G401.6 (cell line): ENCODE results near the gene IGSF21.
"Not testable (repeated sequence)": the region's sequence is repeated elsewhere in the genome, so short reads cannot be mapped to it uniquely, and the experiment has no call there.

ENCODE experiments used
- FAIRE-seq: peaks from 2 replicates; lab custom pipeline; 2012; peaks lifted over from hg19 to GRCh38; lab: Jason Lieb, UNC

IGSF21 gene

DNA sequence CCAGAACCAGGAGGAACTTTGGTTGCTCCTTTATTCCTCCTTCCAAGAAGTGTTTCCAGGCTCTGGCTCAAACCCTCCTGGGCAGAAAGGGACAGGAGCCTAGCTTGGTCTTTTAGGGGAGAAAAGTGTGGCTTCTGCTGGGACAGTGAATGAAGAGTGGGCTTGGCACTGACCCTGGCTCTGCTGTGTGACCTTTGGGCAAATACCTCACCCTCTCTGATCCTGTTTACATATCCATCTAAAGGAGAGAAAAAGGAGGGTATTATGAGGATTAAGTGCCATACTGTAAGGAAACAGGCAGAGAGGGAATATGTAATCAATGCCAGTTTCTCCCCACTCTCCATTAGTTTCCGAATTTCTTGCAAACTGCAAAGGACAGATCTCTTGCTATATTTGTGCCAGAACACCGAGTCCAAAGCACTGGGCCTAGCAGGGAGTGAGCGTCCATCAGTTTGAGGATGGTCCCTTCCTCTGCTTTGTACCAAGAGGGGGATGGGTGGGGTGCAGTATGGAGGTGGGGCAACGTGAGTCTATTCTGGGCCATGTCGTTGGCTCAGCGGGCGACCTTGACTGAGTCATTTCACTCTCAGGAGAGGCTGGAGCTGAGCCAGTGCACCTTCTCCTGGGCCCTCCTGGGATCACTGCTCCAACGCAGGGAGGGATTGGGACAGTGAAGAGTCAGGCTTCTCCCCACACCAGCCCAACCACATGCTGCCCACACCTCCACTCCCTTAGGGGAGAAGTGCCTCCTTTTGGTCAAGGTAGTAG is 38.4 kb downstream of the IGSF21 start:
- FAIRE-seq: no peak

DNA sequence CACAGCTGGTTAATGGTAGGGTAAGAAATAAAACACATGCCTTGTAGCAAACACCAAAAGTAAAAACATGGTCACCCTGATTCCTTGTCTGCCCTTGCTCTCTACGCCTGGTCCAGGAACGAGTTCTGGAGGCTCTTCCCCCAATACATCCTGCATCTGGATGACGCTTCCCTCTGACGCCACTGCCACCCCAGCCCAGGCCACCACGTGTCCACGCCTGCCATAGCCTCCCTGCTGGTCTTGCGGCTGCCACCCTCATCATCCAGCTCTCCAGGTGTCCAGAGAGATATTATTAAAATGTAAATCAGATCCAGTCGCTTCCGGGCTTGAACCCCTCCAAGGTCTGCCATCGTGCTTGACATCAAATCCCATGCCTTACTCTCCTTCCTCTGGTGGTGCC is 39.3 kb downstream of the IGSF21 start:
- no peak for FAIRE-seq

DNA sequence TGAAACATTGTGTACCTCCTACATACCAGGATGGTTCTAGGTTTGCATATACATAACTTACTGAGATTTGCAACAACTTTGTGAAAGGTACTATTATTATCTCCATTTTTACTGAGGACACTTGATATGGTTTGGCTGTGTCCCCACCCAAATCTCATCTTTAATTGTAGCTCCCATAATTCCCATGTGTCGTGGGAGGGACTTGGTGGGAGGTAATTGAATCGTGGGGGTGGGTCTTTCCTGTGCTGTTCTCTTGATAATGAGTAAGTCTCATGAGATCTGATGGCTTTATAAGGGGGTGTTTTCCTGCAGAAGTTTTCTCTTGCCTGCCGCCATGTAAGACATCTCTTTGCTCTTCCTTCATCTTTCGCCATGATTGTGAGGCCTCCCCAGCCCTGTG is 40.1 kb downstream of the IGSF21 start:
- no peak for FAIRE-seq

DNA sequence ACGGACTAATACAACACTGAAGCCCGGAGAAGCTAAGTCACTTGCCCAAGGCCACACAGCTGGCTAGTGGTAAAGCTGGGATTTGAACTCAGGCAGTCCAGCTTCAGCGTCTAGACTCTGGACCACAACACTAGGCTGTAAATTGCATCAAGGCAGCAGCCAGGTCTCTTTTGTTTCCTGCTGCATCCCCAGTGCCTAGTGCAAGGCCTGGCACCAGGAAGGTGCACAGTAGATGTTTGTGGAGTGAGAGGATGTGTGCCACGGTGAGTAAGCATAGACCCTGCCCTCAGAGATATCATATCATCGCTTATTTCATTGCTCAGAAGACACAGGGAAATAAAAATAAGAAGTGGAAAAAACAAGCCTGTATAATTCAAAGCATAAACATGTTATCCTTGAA is 40.9 kb downstream of the IGSF21 start:
- no peak for FAIRE-seq

GRCh38 chr1:18149027-18149641 is 41.5 kb downstream of the IGSF21 start:
- no peak for FAIRE-seq

- no peak for FAIRE-seq
Observed at GRCh38 chr1:18151436-18152122, 44.0 kb downstream of the IGSF21 start.

DNA sequence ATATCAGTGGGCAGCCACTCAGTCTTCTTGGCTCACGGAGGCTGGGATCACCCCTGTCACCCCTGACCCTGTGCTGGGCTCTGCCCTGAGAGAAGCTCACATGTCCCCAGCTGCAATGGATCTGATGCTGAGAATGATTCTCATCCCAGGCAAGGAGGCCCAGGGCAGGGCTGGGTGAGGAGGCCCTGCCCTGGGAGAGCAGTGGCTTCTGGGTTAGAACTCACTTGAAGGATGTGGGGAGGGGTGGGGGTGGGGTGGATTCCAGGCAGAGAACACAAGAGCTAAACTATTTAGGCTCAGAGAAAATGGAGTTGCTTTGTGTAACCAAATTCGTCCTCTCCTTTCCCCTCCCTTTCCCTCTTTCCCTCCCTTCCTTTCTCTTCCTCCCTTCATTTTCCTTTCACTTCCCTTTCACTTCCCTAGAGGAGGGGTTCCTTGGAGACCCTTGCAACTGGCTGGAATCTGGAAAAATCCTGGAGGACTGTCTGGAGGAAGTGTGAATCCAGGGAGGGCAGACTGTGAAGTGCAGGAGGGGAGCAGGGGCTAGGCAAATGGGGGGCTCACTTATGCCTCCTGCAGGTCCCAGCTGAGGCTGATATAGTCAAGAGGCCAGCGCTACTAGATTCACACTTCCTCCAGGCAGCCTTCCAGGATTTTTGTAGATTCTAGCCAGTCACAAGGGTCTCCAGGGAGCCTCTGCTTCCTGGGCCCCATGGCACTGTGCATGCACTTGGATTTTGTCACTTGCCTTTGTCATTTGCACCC is 47.0 kb downstream of the IGSF21 start:
- no peak for FAIRE-seq

DNA sequence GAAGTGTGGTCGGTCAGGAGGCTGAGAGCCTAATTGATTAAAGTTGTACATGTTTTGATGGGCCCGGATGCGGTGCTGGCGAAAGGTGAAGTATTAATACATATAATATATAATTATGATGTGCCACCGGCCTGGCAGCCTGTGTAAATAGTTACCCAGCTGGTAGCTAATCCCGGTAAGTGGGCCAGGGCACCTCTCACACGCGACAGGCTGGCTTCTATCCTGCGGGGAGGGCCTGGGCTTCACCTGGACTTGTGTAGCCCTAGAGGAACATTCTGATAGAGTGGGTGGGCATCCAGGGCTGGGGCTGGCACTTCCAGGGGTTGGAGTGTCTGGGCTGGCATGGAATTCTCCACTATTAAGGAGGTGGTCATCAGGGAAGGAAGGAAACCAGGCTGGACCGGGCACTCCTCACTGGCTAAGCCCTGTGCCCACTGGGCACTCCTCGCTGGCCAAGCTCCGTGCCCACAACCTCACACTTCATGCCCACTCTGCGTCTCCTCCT is 48.3 kb downstream of the IGSF21 start:
- no peak for FAIRE-seq

DNA sequence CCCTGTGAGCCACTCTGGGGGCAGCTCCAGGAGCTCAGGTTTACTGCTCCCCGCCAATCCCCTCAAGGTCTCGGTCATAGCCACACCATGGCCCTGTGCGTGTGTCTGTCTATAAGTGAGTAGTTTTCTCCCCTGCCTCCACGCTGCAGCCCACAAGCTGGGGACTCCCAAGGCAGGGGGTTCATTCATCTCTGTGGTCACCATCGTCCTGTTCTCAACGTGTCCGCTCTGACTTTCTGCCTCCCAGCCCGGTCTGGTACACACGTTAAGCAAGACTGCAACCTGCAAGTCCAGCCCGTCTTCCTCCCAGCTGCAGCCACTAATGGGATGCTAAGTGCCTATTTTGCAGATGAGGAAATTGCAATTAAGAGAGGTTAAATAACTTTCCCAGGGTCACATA is 49.8 kb downstream of the IGSF21 start:
- FAIRE-seq: no peak

DNA sequence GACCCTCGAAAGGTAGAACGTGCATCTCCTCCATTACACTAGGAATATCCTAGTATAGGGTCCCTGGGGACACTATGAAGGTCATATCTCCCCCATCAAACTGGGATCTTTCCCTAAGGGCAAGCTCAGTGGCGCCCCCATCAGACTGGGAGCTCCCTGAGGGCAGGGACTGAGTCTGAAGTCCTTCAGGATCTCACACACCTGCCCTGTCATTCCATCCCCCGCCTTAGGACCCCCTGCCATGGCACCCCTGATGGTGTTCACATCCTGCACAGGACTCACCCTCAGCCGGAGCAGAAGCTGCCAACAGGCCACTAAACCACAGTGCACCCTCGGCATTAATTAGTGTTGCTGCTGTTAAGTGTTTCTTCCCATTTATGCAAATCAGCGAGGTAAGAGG is 50.4 kb downstream of the IGSF21 start:
- no peak for FAIRE-seq

DNA sequence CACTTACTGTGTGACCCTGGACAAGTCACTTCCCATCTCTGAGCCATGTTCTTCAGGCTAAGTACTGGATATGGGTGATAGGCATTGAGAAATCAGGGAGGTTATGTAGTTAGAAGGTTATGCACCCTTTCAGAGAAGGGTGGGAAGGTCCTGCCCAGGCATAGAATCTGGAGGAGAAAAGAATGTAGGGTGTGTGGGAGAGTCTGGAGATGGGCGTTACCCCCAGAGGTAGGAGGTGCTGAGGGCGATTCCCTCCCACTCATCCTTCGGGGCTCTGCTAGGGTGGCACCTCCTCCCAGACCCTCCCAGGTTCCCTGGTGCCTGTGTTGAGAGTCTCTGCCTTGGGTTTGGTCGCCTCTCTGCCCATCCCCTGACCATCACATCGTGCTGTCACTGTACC is 51.1 kb downstream of the IGSF21 start:
- FAIRE-seq: no peak

GRCh38 chr1:18160290-18160942 is 52.8 kb downstream of the IGSF21 start:
- no peak for FAIRE-seq

DNA sequence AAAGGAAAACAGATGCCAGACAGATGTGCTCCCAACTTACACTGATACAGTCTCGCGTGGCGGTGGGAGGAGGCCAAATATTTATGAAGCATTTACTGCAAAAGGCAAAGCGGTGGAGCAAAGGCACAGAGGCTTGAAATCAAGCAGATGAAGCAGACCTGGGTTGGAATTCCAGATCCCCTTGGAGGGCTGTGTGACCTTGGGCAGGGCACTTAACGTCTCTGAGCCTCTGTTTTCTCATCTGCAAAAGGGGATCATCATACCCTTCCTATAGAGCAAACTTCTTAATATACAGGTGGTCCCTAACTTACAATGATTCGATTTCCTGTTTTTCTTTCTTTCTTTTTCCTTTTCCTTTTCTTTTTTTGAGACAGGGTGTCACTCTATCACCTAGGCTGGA is 54.1 kb downstream of the IGSF21 start:
- FAIRE-seq: no peak

- FAIRE-seq: not testable (repeated sequence)
Observed at GRCh38 chr1:18165640-18166039, 58.0 kb downstream of the IGSF21 start.

- no peak for FAIRE-seq
Observed at GRCh38 chr1:18166341-18166740, 58.7 kb downstream of the IGSF21 start.

DNA sequence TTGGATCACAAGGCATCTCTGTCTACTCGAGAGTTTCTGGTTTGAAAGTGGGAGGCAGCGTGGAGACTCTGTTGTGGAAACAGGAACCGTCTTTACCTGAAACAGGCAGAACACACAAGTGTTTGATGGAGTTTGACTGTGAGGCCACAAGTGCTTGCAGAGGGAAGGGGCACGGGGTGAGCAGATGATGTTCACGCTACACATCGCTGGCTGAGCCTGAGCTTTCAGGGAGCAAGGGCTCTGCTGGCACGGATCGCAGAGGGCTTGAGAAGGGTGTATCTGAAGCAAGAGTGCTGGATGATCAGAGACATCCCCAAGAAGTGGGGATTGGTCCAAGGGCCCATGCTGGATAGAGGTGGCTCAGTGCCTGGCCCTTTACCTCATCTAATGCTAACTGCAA is 59.3 kb downstream of the IGSF21 start:
- FAIRE-seq: no peak

DNA sequence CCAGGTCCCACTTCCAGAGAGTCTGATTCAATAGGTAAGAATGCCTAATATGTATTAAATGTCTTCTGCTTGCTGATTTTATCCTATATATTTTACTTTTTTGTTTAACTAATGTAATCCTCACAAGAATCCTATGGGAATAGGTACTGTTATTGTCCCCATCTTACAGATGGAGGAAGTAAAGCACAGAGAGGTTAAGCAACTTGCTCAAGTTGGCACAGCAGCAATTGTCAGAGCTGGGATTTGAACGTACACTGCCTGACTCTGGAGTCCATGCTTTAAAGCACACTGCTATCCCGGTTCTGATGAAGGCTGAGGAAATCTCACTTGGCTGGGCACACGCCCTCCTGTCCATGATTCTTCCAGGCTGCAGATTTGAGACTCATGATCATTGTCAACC is 62.8 kb downstream of the IGSF21 start:
- no peak for FAIRE-seq

DNA sequence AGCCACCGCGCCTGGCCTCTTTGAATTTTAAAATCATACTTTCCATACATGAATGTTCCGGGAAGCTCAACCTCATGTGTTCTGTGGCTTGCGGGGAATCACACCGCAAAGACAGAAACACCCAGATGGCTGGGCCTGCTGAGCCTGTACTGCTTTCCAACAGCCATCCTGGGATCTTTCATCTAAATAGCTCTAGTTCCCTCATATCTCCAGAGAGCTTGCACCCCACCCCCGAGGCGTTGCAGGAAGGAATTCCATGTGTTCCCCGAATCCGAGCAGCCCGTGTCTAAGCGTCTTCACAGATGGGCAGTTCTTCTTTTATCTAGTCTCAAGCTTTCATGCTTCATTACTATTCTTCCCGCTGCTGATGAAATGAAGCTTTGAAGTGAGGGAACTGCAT is 66.4 kb downstream of the IGSF21 start:
- FAIRE-seq: no peak

GRCh38 chr1:18175051-18175450 is 67.5 kb downstream of the IGSF21 start:
- no peak for FAIRE-seq

DNA sequence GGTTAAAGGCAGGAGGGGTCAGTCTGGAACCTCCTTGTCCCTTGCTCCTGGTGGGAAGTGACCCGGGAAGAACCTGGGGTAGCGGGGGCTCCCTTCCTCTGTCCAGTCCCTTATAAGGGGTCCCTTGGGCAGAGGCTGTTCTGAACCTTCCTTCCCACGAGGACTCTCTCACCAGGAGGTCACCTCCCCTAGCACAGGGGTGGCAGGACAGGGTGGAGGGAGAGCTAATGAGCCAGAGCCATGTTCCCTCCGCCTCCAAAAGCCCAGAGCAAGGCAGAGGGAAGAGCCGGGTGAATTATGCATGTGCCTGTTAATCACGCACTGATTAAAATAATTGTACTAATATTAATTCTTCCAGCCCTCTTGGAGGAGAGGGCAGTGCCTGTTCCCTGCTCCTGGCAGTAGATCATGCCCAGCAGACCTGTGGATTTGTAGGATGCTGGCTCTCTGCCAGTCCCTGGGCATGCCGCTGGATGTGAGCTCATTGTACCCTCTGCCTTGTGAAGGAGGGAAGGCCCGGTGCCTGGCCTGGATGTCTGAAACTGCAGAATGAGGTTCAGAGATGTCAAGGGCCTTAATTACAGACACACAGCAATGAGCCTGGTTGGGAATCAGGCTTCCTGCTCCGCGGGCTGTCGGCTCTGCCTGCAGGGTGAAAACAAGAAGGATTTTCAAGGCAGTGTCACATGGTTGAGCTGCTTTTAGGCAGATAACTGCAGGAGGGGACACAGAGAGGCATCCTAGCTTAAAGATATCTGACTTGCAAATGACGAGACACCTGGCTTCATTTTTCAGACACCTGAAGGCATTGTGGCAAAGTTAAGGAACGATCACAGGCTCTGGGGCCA is 68.2 kb downstream of the IGSF21 start:
- no peak for FAIRE-seq

- FAIRE-seq: no peak
Observed at GRCh38 chr1:18176619-18177018, 69.0 kb downstream of the IGSF21 start.
